HEK293 (cell line): ENCODE measurements around the gene RAC3.

Experiments
- CTCF ChIA-PET: fragments of 350-600 bp; formaldehyde crosslinking; extraction: SDS; loops from one replicate; lab custom pipeline; 2021; ENCODE audit warnings: antibody characterized with exemption; lab: Yijun Ruan, JAX
- POLR2A ChIA-PET: fragments of 300-600 bp; formaldehyde crosslinking; extraction: SDS; loops from one replicate; lab custom pipeline; 2020; ENCODE audit warnings: antibody characterized with exemption, inconsistent platforms; lab: Yijun Ruan, JAX
- H3K27ac ChIP-seq: fragments of 200-500 bp; sonication (Bioruptor generic); 2 replicates; pipeline ENCODE4 v1.5.1; 2014; ENCODE audit warnings: low read depth, low read length, control low read depth, inconsistent platforms; ENCODE audit errors: extremely low read depth
- H3K36me3 ChIP-seq, 2 experiments: fragments of 200-500 bp in 1 of 2; sonication (Bioruptor generic) in 1 of 2; 1 replicate in 1 of 2; 2 replicates in 1 of 2; pipeline ENCODE4 v1.5.1; 2014 to 2017; ENCODE audit warnings: inconsistent platforms in 2 of 2, low read length in 2 of 2; ENCODE audit not compliant: control insufficient read depth in 2 of 2, insufficient read depth in 1 of 2
- H3K4me1 ChIP-seq: fragments of 200-500 bp; sonication (Bioruptor generic); 2 replicates; pipeline ENCODE4 v1.5.1; 2014; ENCODE audit warnings: mild to moderate bottlenecking, low read length, inconsistent platforms; ENCODE audit not compliant: control insufficient read depth, insufficient read depth
- H3K4me3 ChIP-seq: 2 replicates; pipeline ENCODE4 v1.5.1; 2011; ENCODE audit warnings: low read depth, mild to moderate bottlenecking, control low read depth, low read length, moderate library complexity
- H3K9me3 ChIP-seq: fragments of 200-500 bp; sonication (Bioruptor generic); 2 replicates; pipeline ENCODE4 v1.5.1; 2014; ENCODE audit warnings: low read depth, low read length, inconsistent platforms; ENCODE audit not compliant: control insufficient read depth, insufficient read depth
- BCL11B ChIP-seq: fragments of 450-650 bp; formaldehyde crosslinking; IDR thresholded peaks from 2 replicates; pipeline ENCODE4 v1.5.1; 2016; ENCODE audit warnings: low read depth, missing biosample characterization, missing genetic modification characterization
- EGR2 ChIP-seq: fragments of 450-650 bp; formaldehyde crosslinking; IDR thresholded peaks from 2 replicates; pipeline ENCODE4 v1.5.1; 2016; ENCODE audit warnings: low read depth, missing biosample characterization, missing genetic modification characterization
- ELK4 ChIP-seq: IDR thresholded peaks from 2 replicates; pipeline ENCODE4 v1.6.1; 2011; ENCODE audit warnings: mild to moderate bottlenecking, low read depth, low read length, borderline replicate concordance
- FEZF1 ChIP-seq: fragments of 450-650 bp; formaldehyde crosslinking; IDR thresholded peaks from 2 replicates; pipeline ENCODE4 v1.5.1; 2016; ENCODE audit warnings: missing biosample characterization, missing genetic modification characterization
- HIC1 ChIP-seq: fragments of 450-650 bp; formaldehyde crosslinking; IDR thresholded peaks from 2 replicates; pipeline ENCODE4 v1.5.1; 2016; ENCODE audit warnings: missing biosample characterization, missing genetic modification characterization
- IKZF3 ChIP-seq: fragments of 450-650 bp; IDR thresholded peaks from 2 replicates; pipeline ENCODE4 v1.5.0; 2018; ENCODE audit warnings: missing biosample characterization, mild to moderate bottlenecking, missing genetic modification characterization, moderate library complexity
- PBX3 ChIP-seq: sonication (generic); formaldehyde crosslinking; IDR thresholded peaks from 2 replicates; pipeline ENCODE4 v1.8.1; 2022; ENCODE audit warnings: mild to moderate bottlenecking, moderate library complexity, missing genetic modification reagents
- TCF7L2 ChIP-seq: IDR thresholded peaks from 2 replicates; pipeline ENCODE4 v1.6.1; 2011; ENCODE audit warnings: low read depth, mild to moderate bottlenecking, inconsistent platforms, low read length, moderate library complexity, borderline replicate concordance
- ZBTB11 ChIP-seq: fragments of 450-650 bp; formaldehyde crosslinking; conservative IDR thresholded peaks from 2 replicates; pipeline ENCODE4 v1.5.1; 2016; ENCODE audit warnings: low read depth, missing biosample characterization, missing genetic modification characterization
- ZBTB20 ChIP-seq: fragments of 450-650 bp; formaldehyde crosslinking; IDR thresholded peaks from 2 replicates; pipeline ENCODE4 v1.5.1; 2016; ENCODE audit warnings: missing biosample characterization, missing genetic modification characterization
- ZBTB48 ChIP-seq: fragments of 450-650 bp; formaldehyde crosslinking; IDR thresholded peaks from 2 replicates; pipeline ENCODE4 v1.5.1; 2016; ENCODE audit warnings: missing biosample characterization, missing genetic modification characterization
- ZFHX2 ChIP-seq: fragments of 450-650 bp; formaldehyde crosslinking; conservative IDR thresholded peaks from 2 replicates; pipeline ENCODE4 v1.5.1; 2016; ENCODE audit warnings: missing biosample characterization, missing genetic modification characterization
- ZFP41 ChIP-seq: fragments of 450-650 bp; formaldehyde crosslinking; IDR thresholded peaks from 2 replicates; pipeline ENCODE4 v1.5.1; 2016; ENCODE audit warnings: missing biosample characterization, missing genetic modification characterization, borderline replicate concordance
- ZIC2 ChIP-seq: fragments of 450-650 bp; formaldehyde crosslinking; IDR thresholded peaks from 2 replicates; pipeline ENCODE4 v1.5.1; 2016; ENCODE audit warnings: missing biosample characterization, missing genetic modification characterization
- ZNF423 ChIP-seq: fragments of 450-650 bp; formaldehyde crosslinking; IDR thresholded peaks from 2 replicates; pipeline ENCODE4 v1.5.1; 2016; ENCODE audit warnings: missing biosample characterization, missing genetic modification characterization
- ZNF426 ChIP-seq: fragments of 450-650 bp; formaldehyde crosslinking; IDR thresholded peaks from 2 replicates; pipeline ENCODE4 v1.5.1; 2017; ENCODE audit warnings: missing biosample characterization, missing genetic modification characterization, mild to moderate bottlenecking, inconsistent platforms, moderate library complexity
- ZNF433 ChIP-seq: fragments of 450-650 bp; formaldehyde crosslinking; IDR thresholded peaks from 2 replicates; pipeline ENCODE4 v1.5.1; 2016; ENCODE audit warnings: missing biosample characterization, missing genetic modification characterization, low read depth
- ZNF580 ChIP-seq: fragments of 450-650 bp; formaldehyde crosslinking; IDR thresholded peaks from 2 replicates; pipeline ENCODE4 v1.5.1; 2016; ENCODE audit warnings: missing biosample characterization, missing genetic modification characterization
- ZNF645 ChIP-seq: fragments of 450-650 bp; formaldehyde crosslinking; IDR thresholded peaks from 2 replicates; pipeline ENCODE4; 2016; ENCODE audit warnings: missing biosample characterization, missing genetic modification characterization

The RAC3 gene

GRCh38 chr17:82055023-82055964, 23.8 kb downstream of the RAC3 start:
- CTCF ChIA-PET: interaction anchor here (1.3 to 1.7 kb wide), 2 partner anchors 17 to 25 kb away, joined by 5 to 9 read pairs; partner anchors contain the start of gene DCXR
- POLR2A ChIA-PET: interaction anchor here (0.6 to 14.2 kb wide), 8 partner anchors 9 to 482 kb away, joined by 3 to 96 read pairs (median 4); partner anchors contain the start of genes CENPX, DCXR, LRRC45 and RAC3
- H3K27ac ChIP-seq: peak overlapping the region; percentile 37; the same call in 1 of the 2 replicates
- peaks cover 7% of the 10 kb centered on the region for H3K4me1 ChIP-seq
- no peaks in the 10 kb centered on the region for H3K9me3 ChIP-seq
- H3K36me3 ChIP-seq: peaks cover 3 to 78% of the 10 kb centered on the region in 2 experiments; a peak in 2 of 3 replicates
- TF ChIP-seq ZNF645 (tag by site-specific recombination) (no peak), FEZF1 (tag by site-specific recombination) (0 out of 2 replicates have a peak, but pooled peaks have one; percentile 11), ZNF580 (tag by site-specific recombination) (no peak), ZIC2 (peak; percentile 74), ZBTB48 (tag by site-specific recombination) (no peak), EGR2 (peak; percentile 88), BCL11B (tag by site-specific recombination) (no peak; the same call in 1 of the 2 replicates), IKZF3 (tag by site-specific recombination) (0 out of 2 replicates have a peak, but pooled peaks have one; percentile 37), ZBTB11 (no peak), ZNF433 (tag by site-specific recombination) (no peak), ZNF423 (peak; percentile 80; the same call in 1 of the 2 replicates), ZBTB20 (tag by site-specific recombination) (no peak), PBX3 (peak; percentile 33; the same call in 1 of the 2 replicates), ZFP41 (tag by site-specific recombination) (no peak), HIC1 (tag by site-specific recombination) (no peak), ZFHX2 (peak; percentile 86), ZNF426 (no peak), TCF7L2 (no peak), ELK4 (no peak)
- H3K4me3 ChIP-seq: no peak overlapping the region
